Measurements from ENCODE around the gene MDN1.

GRCh38 chr6:89799756-89800155 is 19.8 kb downstream of the MDN1 start:
- TF ChIP-seq CTCF (IDR thresholded peaks at IDR 0.05): no peak
- no peak for TF ChIP-seq POLR2A (IDR thresholded peaks at IDR 0.05)
- no peak for TF ChIP-seq EP300 (IDR thresholded peaks at IDR 0.05)
- TF ChIP-seq POLR2AphosphoS5 (IDR thresholded peaks at IDR 0.05): no peak

All from stomach (tissue), 4 donors.